RPMI7951 (cell line): Measurements from ENCODE around the gene C14orf93. TPM values are rescaled to one million over a fixed set of nuclear protein-coding genes. Genes with fewer than 3 reads are reported as not detected.
"Not testable (repeated sequence)": the region's sequence is repeated elsewhere in the genome, so short reads cannot be mapped to it uniquely, and the experiment has no call there.

Experiments used
- DNase-seq: peaks from one replicate; pipeline ENCODE4 v3.0.0-alpha.2; 2012; ENCODE audit warnings: low read depth
- total RNA-seq: library from RNA; depleted of rRNA; stranded (reverse); fragments of >200 nt; shearing (Covaris generic); gene quantifications from 2 replicates; pipeline ENCODE4 v1.2.3, GENCODE V29; 2014; rRNA removed

C14orf93 gene
- total RNA-seq, 1 experiment from 2014 or later: 8.2 TPM

- peak; percentile 44 for DNase-seq
These were observed 35.2 kb downstream of the C14orf93 start for GRCh38 chr14:22974530-22975313.

GRCh38 chr14:22973217-22974032, 36.5 kb downstream of the C14orf93 start:
- peak; percentile 68 for DNase-seq

GRCh38 chr14:22972313-22972930, 37.5 kb downstream of the C14orf93 start:
- DNase-seq: no peak

GRCh38 chr14:22971152-22971551, 38.8 kb downstream of the C14orf93 start:
- DNase-seq: no peak

- DNase-seq: no peak
These were observed 43.1 kb downstream of the C14orf93 start for GRCh38 chr14:22966783-22967269.

- DNase-seq: not testable (repeated sequence)
These were observed 43.8 kb downstream of the C14orf93 start for GRCh38 chr14:22965916-22966782.

DNA sequence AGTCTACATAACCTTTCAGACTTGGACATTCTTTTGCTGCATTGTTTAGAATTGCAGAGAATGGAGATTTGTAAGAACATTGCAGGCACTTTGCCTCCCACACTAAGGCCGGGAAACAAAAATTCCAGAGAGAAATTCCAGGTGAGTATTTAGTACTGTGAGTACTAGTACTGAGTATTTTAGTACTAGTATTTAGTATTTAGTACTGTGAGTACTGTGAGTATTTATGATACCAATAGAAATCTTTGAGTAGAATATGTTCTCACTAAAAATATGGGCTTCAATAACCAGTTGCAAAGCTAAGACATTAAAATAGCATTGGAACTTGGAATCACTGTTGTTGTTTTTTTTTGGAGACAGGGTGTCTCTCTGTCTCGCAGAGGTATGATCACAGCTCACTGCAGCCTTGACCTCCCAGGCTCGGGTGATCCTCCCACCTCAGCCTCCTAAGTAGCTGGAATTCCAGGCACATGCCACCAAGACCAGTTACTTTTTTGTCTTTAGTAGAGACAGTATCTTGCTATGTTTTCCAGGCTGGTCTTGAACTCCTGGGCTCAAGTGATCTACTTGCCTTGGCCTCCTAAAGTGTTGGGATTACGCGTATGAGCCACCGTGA, 47.8 kb downstream of the C14orf93 start:
- no peak for DNase-seq

- no peak for DNase-seq
These were observed 54.0 kb downstream of the C14orf93 start for GRCh38 chr14:22955702-22956569.

GRCh38 chr14:22952418-22952817, 57.5 kb downstream of the C14orf93 start:
- DNase-seq: no peak

DNA sequence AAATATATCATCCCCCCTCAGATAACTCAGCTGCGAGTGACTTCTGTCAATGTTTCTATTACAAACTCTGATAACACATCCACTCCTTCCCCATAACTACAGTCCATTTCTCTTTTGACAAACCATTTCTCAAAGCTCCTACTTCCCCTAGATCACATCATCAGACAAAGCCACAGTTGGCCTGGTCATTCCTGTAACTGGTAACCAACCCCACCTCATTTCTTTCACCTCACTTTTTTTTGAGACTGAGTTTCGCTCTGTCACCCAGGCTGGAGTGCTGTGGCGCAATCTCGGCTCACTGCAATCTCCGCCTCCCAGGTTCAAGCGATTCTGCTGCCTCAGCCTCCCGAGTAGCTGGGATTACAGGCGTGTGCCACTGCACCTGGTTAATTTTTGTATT, 58.1 kb downstream of the C14orf93 start:
- DNase-seq: not testable (repeated sequence)

- DNase-seq: no peak
These were observed 64.3 kb downstream of the C14orf93 start for GRCh38 chr14:22945642-22946041.

GRCh38 chr14:22939684-22940083, 70.3 kb downstream of the C14orf93 start:
- DNase-seq: peak; percentile 43

Other genes with a start within 250 kb of the C14orf93 start
- gene OXA1L, start 243.5 kb downstream of the C14orf93 start, total RNA-seq: 82.8 and 106 TPM in 2 replicates
- 2.2 and 2.5 TPM in 2 replicates for gene SLC7A7, start 194.7 kb downstream of the C14orf93 start, total RNA-seq
- 93.9 and 100 TPM in 2 replicates for gene MRPL52, start 180.3 kb downstream of the C14orf93 start, total RNA-seq
- 613 and 718 TPM in 2 replicates for gene MMP14, start 173.6 kb downstream of the C14orf93 start, total RNA-seq
- gene LRP10, start 138.4 kb downstream of the C14orf93 start, total RNA-seq: 41.9 and 44.9 TPM in 2 replicates
- 0.12 and 0.59 TPM in 2 replicates for gene REM2, start 126.9 kb downstream of the C14orf93 start, total RNA-seq
- gene RBM23, start 91.0 kb downstream of the C14orf93 start, total RNA-seq: 79.2 and 93.5 TPM in 2 replicates
- gene PRMT5, start 80.8 kb downstream of the C14orf93 start, total RNA-seq: 49.3 and 61.1 TPM in 2 replicates
- gene HAUS4, start 53.1 kb downstream of the C14orf93 start, total RNA-seq: 35.3 and 59.3 TPM in 2 replicates
- gene AJUBA, start 27.6 kb downstream of the C14orf93 start, total RNA-seq: 31.0 and 35.3 TPM in 2 replicates
- 309 and 373 TPM in 2 replicates for gene PSMB5, start 24.8 kb upstream of the C14orf93 start, total RNA-seq
- gene PSMB11, start 32.1 kb upstream of the C14orf93 start, total RNA-seq: 0.10 TPM in 1 of 2 replicates, not detected in the other
- gene CDH24, start 47.4 kb upstream of the C14orf93 start, total RNA-seq: 6.7 and 8.3 TPM in 2 replicates
- gene ACIN1, start 85.0 kb upstream of the C14orf93 start, total RNA-seq: 37.1 and 38.9 TPM in 2 replicates
- 62.0 and 65.7 TPM in 2 replicates for gene C14orf119, start 85.4 kb upstream of the C14orf93 start, total RNA-seq
- not detected in 2 replicates for gene CIROP, start 94.8 kb upstream of the C14orf93 start, total RNA-seq
- not detected in 2 replicates for gene CEBPE, start 109.1 kb upstream of the C14orf93 start, total RNA-seq
- gene SLC7A8, start 173.5 kb upstream of the C14orf93 start, total RNA-seq: 1.6 and 2.8 TPM in 2 replicates
- not detected in 2 replicates for gene RNF212B, start 227.8 kb upstream of the C14orf93 start, total RNA-seq